PFSK-1 (cell line): ENCODE measurements around the gene PDSS1.

Source experiments
- POLR2AphosphoS5 ChIP-seq: IDR thresholded peaks from 2 replicates; pipeline ENCODE4 v1.6.1; 2012; ENCODE audit warnings: low read depth, mild to moderate bottlenecking, control low read depth, low read length, moderate library complexity
- SIN3A ChIP-seq: IDR thresholded peaks from 2 replicates; pipeline ENCODE4 v1.6.1; 2012; ENCODE audit warnings: mild to moderate bottlenecking, low read length, moderate library complexity, borderline replicate concordance; ENCODE audit not compliant: insufficient read depth
- TAF1 ChIP-seq: IDR thresholded peaks from 2 replicates; pipeline ENCODE4 v1.6.1; 2012; ENCODE audit warnings: low read length, control low read depth, borderline replicate concordance; ENCODE audit not compliant: insufficient read depth

GRCh38 chr10:26735435-26735834, 37.9 kb downstream of the PDSS1 start:
- TF ChIP-seq TAF1 (no peak), POLR2AphosphoS5 (no peak), SIN3A (no peak)
